ENCODE results near the gene COL4A3. TPM values are rescaled to one million over a fixed set of nuclear protein-coding genes. Genes with fewer than 3 reads are reported as not detected.

Gene COL4A3
- polyA plus RNA-seq, 1 donor from 2014 or later, result 0.10 TPM

GRCh38 chr2:227310756-227311110, 146.3 kb downstream of the COL4A3 start:
- Histone ChIP-seq H3K9ac (ENCODE audit: low read length) (no peak overlapping the region), H3K9me2 (ENCODE audit: insufficient read depth, low read length) (no peaks in the 10 kb centered on the region), H3K79me2 (replicated peaks; ENCODE audit: insufficient read depth, low read length) (no peaks in the 10 kb centered on the region), H4K20me1 (ENCODE audit: insufficient read depth) (no peaks in the 10 kb centered on the region), H3K4me2 (ENCODE audit: low read length) (no peak overlapping the region), H3K27me3 (ENCODE audit: insufficient read depth, low read depth, low read length) (no peaks in the 10 kb centered on the region), H3K36me3 (ENCODE audit: insufficient read depth, low read length) (no peaks in the 10 kb centered on the region), H2AFZ (ENCODE audit: low read depth, low read length) (no peak overlapping the region), H3K9me3 (ENCODE audit: low read length) (no peaks in the 10 kb centered on the region), H3K4me3 (ENCODE audit: low read length) (no peak overlapping the region), H3K27ac (ENCODE audit: low read length) (no peak overlapping the region), H3F3A (ENCODE audit: insufficient read depth, low read length, poor library complexity, severe bottlenecking) (no peaks in the 10 kb centered on the region)
- TF ChIP-seq POLR2AphosphoS5 (IDR thresholded peaks at IDR 0.05) (no peak), RAD21 (conservative IDR thresholded peaks at IDR 0.05) (no peak), EP300 (conservative IDR thresholded peaks at IDR 0.05; ENCODE audit: poor library complexity, severe bottlenecking) (no peak), TAF1 (IDR thresholded peaks at IDR 0.05; ENCODE audit: low read depth) (no peak), MXI1 (conservative IDR thresholded peaks at IDR 0.05; ENCODE audit: poor library complexity, severe bottlenecking) (no peak), EZH2 (IDR thresholded peaks at IDR 0.05; ENCODE audit: borderline replicate concordance, insufficient read depth, low read length, poor library complexity, severe bottlenecking) (no peak)
- TF ChIP-seq, protein P1, sequence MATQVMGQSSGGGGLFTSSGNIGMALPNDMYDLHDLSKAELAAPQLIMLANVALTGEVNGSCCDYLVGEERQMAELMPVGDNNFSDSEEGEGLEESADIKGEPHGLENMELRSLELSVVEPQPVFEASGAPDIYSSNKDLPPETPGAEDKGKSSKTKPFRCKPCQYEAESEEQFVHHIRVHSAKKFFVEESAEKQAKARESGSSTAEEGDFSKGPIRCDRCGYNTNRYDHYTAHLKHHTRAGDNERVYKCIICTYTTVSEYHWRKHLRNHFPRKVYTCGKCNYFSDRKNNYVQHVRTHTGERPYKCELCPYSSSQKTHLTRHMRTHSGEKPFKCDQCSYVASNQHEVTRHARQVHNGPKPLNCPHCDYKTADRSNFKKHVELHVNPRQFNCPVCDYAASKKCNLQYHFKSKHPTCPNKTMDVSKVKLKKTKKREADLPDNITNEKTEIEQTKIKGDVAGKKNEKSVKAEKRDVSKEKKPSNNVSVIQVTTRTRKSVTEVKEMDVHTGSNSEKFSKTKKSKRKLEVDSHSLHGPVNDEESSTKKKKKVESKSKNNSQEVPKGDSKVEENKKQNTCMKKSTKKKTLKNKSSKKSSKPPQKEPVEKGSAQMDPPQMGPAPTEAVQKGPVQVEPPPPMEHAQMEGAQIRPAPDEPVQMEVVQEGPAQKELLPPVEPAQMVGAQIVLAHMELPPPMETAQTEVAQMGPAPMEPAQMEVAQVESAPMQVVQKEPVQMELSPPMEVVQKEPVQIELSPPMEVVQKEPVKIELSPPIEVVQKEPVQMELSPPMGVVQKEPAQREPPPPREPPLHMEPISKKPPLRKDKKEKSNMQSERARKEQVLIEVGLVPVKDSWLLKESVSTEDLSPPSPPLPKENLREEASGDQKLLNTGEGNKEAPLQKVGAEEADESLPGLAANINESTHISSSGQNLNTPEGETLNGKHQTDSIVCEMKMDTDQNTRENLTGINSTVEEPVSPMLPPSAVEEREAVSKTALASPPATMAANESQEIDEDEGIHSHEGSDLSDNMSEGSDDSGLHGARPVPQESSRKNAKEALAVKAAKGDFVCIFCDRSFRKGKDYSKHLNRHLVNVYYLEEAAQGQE (IDR thresholded peaks at IDR 0.05; ENCODE audit: borderline replicate concordance), result no peak
- TF ChIP-seq, protein P2, sequence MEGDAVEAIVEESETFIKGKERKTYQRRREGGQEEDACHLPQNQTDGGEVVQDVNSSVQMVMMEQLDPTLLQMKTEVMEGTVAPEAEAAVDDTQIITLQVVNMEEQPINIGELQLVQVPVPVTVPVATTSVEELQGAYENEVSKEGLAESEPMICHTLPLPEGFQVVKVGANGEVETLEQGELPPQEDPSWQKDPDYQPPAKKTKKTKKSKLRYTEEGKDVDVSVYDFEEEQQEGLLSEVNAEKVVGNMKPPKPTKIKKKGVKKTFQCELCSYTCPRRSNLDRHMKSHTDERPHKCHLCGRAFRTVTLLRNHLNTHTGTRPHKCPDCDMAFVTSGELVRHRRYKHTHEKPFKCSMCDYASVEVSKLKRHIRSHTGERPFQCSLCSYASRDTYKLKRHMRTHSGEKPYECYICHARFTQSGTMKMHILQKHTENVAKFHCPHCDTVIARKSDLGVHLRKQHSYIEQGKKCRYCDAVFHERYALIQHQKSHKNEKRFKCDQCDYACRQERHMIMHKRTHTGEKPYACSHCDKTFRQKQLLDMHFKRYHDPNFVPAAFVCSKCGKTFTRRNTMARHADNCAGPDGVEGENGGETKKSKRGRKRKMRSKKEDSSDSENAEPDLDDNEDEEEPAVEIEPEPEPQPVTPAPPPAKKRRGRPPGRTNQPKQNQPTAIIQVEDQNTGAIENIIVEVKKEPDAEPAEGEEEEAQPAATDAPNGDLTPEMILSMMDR (IDR thresholded peaks at IDR 0.05; ENCODE audit: poor library complexity, severe bottlenecking), result no peak

GRCh38 chr2:227311861-227312506, 147.6 kb downstream of the COL4A3 start:
- no peaks in the 10 kb centered on the region for H3K9me2 ChIP-seq (ENCODE audit: insufficient read depth, low read length)
- H3K4me3 ChIP-seq (ENCODE audit: low read length), result no peak overlapping the region
- no peaks in the 10 kb centered on the region for H3K9me3 ChIP-seq (ENCODE audit: low read length)
- no peaks in the 10 kb centered on the region for H3K79me2 ChIP-seq (replicated peaks; ENCODE audit: insufficient read depth, low read length)
- no peaks in the 10 kb centered on the region for H4K20me1 ChIP-seq (ENCODE audit: insufficient read depth)
- no peak overlapping the region for H3K9ac ChIP-seq (ENCODE audit: low read length)
- H2AFZ ChIP-seq (ENCODE audit: low read depth, low read length), result no peak overlapping the region
- H3K27me3 ChIP-seq (ENCODE audit: insufficient read depth, low read depth, low read length), result no peaks in the 10 kb centered on the region
- TF ChIP-seq MXI1 (conservative IDR thresholded peaks at IDR 0.05; ENCODE audit: poor library complexity, severe bottlenecking) (no peak), RAD21 (conservative IDR thresholded peaks at IDR 0.05) (no peak), POLR2AphosphoS5 (IDR thresholded peaks at IDR 0.05) (no peak), TAF1 (IDR thresholded peaks at IDR 0.05; ENCODE audit: low read depth) (no peak), EP300 (conservative IDR thresholded peaks at IDR 0.05; ENCODE audit: poor library complexity, severe bottlenecking) (no peak), EZH2 (IDR thresholded peaks at IDR 0.05; ENCODE audit: borderline replicate concordance, insufficient read depth, low read length, poor library complexity, severe bottlenecking) (no peak), SMC3 (conservative IDR thresholded peaks at IDR 0.05; ENCODE audit: poor library complexity) (no peak)
- TF ChIP-seq, protein P2 (IDR thresholded peaks at IDR 0.05; ENCODE audit: poor library complexity, severe bottlenecking), result no peak
- TF ChIP-seq, protein P1 (IDR thresholded peaks at IDR 0.05; ENCODE audit: borderline replicate concordance), result no peak
- H3K4me2 ChIP-seq (ENCODE audit: low read length), result no peak overlapping the region
- no peaks in the 10 kb centered on the region for H3F3A ChIP-seq (ENCODE audit: insufficient read depth, low read length, poor library complexity, severe bottlenecking)
- H3K27ac ChIP-seq (ENCODE audit: low read length), result no peak overlapping the region
- no peaks in the 10 kb centered on the region for H3K36me3 ChIP-seq (ENCODE audit: insufficient read depth, low read length)

Measured in neural cell (in vitro differentiated cells).